SK-N-SH treated with all-trans-retinoic acid at 6 μM for 48 hours (cell line): ENCODE data around the gene RASA1.
"Not testable (repeated sequence)": the region's sequence is repeated elsewhere in the genome, so short reads cannot be mapped to it uniquely, and the experiment has no call there.

ENCODE experiments used
- ATAC-seq: fragments of 200-7000 bp; cut with Tn5 transposase; 3 replicates; pipeline ENCODE4 v1.9.1; 2020; ENCODE audit warnings: mild to moderate bottlenecking, moderate library complexity
- ARNTL ChIP-seq: fragments of 450-650 bp; formaldehyde crosslinking; IDR thresholded peaks from 2 replicates; pipeline ENCODE4 v1.5.0; 2020; ENCODE audit warnings: low read depth, mild to moderate bottlenecking, moderate library complexity, borderline replicate concordance
- CSDC2 ChIP-seq: fragments of 250-450 bp; sonication (Bioruptor Pico); IDR thresholded peaks from 2 replicates; pipeline ENCODE4 v1.5.0; 2020; ENCODE audit warnings: mild to moderate bottlenecking, moderate library complexity
- CSRNP3 ChIP-seq: fragments of 250-450 bp; sonication (Bioruptor Pico); IDR thresholded peaks from 2 replicates; pipeline ENCODE4 v1.5.1; 2021; ENCODE audit warnings: mild to moderate bottlenecking, moderate library complexity
- ESRRG ChIP-seq: fragments of 250-450 bp; sonication (Bioruptor Pico); IDR thresholded peaks from 2 replicates; pipeline ENCODE4 v1.6.1; 2021; ENCODE audit warnings: mild to moderate bottlenecking
- GLIS3 ChIP-seq: fragments of 250-450 bp; sonication (Bioruptor Pico); IDR thresholded peaks from 2 replicates; pipeline ENCODE4 v1.5.0; 2020; ENCODE audit warnings: mild to moderate bottlenecking, moderate library complexity
- ISL1 ChIP-seq: fragments of 250-450 bp; sonication (Bioruptor Pico); IDR thresholded peaks from 2 replicates; pipeline ENCODE4 v2.1.2; 2022; ENCODE audit warnings: mild to moderate bottlenecking, moderate library complexity
- OSR1 ChIP-seq: fragments of 250-450 bp; sonication (Bioruptor Pico); IDR thresholded peaks from 2 replicates; pipeline ENCODE4 v1.8.0; 2022; ENCODE audit warnings: moderate library complexity, mild to moderate bottlenecking, inconsistent platforms
- PATZ1 ChIP-seq: fragments of 250-450 bp; sonication (Bioruptor Pico); IDR thresholded peaks from 2 replicates; pipeline ENCODE4 v1.8.0; 2020; ENCODE audit warnings: mild to moderate bottlenecking, moderate library complexity, borderline replicate concordance
- POU6F1 ChIP-seq: fragments of 250-450 bp; sonication (Bioruptor Pico); IDR thresholded peaks from 2 replicates; pipeline ENCODE4 v1.8.0; 2021; ENCODE audit warnings: low read depth, mild to moderate bottlenecking, moderate library complexity, borderline replicate concordance
- PPARA ChIP-seq: fragments of 250-450 bp; sonication (Bioruptor Pico); IDR thresholded peaks from 2 replicates; pipeline ENCODE4 v1.5.0; 2020; ENCODE audit warnings: mild to moderate bottlenecking, borderline replicate concordance
- RARB ChIP-seq: fragments of 250-450 bp; sonication (Bioruptor Pico); IDR thresholded peaks from 2 replicates; pipeline ENCODE4 v1.8.0; 2021; ENCODE audit warnings: mild to moderate bottlenecking, moderate library complexity
- SNAI2 ChIP-seq: fragments of 250-450 bp; sonication (Bioruptor Pico); IDR thresholded peaks from 2 replicates; pipeline ENCODE4 v1.5.0; 2020; ENCODE audit warnings: mild to moderate bottlenecking, moderate library complexity
- TOX ChIP-seq: fragments of 250-450 bp; sonication (Bioruptor Pico); IDR thresholded peaks from 2 replicates; pipeline ENCODE4 v1.8.0; 2021; ENCODE audit warnings: mild to moderate bottlenecking, moderate library complexity, borderline replicate concordance
- TSHZ2 ChIP-seq: fragments of 250-450 bp; sonication (Bioruptor Pico); IDR thresholded peaks from 2 replicates; pipeline ENCODE4 v1.5.0; 2020; ENCODE audit warnings: mild to moderate bottlenecking, moderate library complexity
- ZC3H10 ChIP-seq: fragments of 250-450 bp; sonication (Bioruptor Pico); IDR thresholded peaks from 2 replicates; pipeline ENCODE4 v1.5.1; 2021; ENCODE audit warnings: mild to moderate bottlenecking, moderate library complexity
- ZFP3 ChIP-seq: fragments of 250-450 bp; sonication (Bioruptor Pico); IDR thresholded peaks from 2 replicates; pipeline ENCODE4 v1.5.0; 2020; ENCODE audit warnings: mild to moderate bottlenecking, moderate library complexity
- ZFP30 ChIP-seq: fragments of 450-650 bp; formaldehyde crosslinking; IDR thresholded peaks from 2 replicates; pipeline ENCODE4 v1.5.0; 2022; ENCODE audit warnings: mild to moderate bottlenecking, moderate library complexity
- ZNF70 ChIP-seq: fragments of 450-650 bp; formaldehyde crosslinking; IDR thresholded peaks from 2 replicates; pipeline ENCODE4 v1.5.0; 2020; ENCODE audit warnings: mild to moderate bottlenecking, moderate library complexity
- ZNF8 ChIP-seq: fragments of 450-650 bp; formaldehyde crosslinking; IDR thresholded peaks from 2 replicates; pipeline ENCODE4 v1.5.0; 2020; ENCODE audit warnings: mild to moderate bottlenecking, moderate library complexity

The RASA1 gene

GRCh38 chr5:87266914-87267573, 639 bp upstream of the RASA1 start:
- peak; percentile 59 for ATAC-seq

GRCh38 chr5:87268126-87268969, 665 bp downstream of the RASA1 start:
- TF ChIP-seq TSHZ2 (CRISPR knock-in tag) (no peak), RARB (no peak), ZNF8 (CRISPR knock-in tag) (no peak), ZC3H10 (CRISPR knock-in tag) (no peak), ZFP30 (CRISPR knock-in tag) (no peak), SNAI2 (CRISPR knock-in tag) (no peak), TOX (CRISPR knock-in tag) (no peak), PATZ1 (CRISPR knock-in tag) (no peak), OSR1 (CRISPR knock-in tag) (no peak), PPARA (CRISPR knock-in tag) (no peak), ESRRG (CRISPR knock-in tag) (no peak), ARNTL (CRISPR knock-in tag) (no peak), CSDC2 (CRISPR knock-in tag) (no peak), ISL1 (CRISPR knock-in tag) (no peak), ZNF70 (CRISPR knock-in tag) (no peak), GLIS3 (CRISPR knock-in tag) (no peak)
- ATAC-seq, result peak; percentile 79

More at GRCh38 chr5:87266914-87267573, 639 bp upstream of the RASA1 start:
- TF ChIP-seq POU6F1 (CRISPR knock-in tag) (0 out of 2 replicates have a peak, but pooled peaks have one; percentile 56), CSDC2 (CRISPR knock-in tag) (no peak), CSRNP3 (CRISPR knock-in tag) (0 out of 2 replicates have a peak, but pooled peaks have one; percentile 37)

GRCh38 chr5:87268970-87269377, 1.3 kb downstream of the RASA1 start:
- no peak for ATAC-seq
- TF ChIP-seq ZFP3, result no peak

- not testable (repeated sequence) for ATAC-seq
Measured at GRCh38 chr5:87270888-87271287, 3.2 kb downstream of the RASA1 start.
